Mesothelial cell of epicardium (in vitro differentiated cells): Measurements from ENCODE around the gene GPR180. TPM values are rescaled to one million over a fixed set of nuclear protein-coding genes. Genes with fewer than 3 reads are reported as not detected.

Experiments used
- DNase-seq, 2 experiments: peaks; one replicate each; pipeline ENCODE4 v3.0.0; 2021; ENCODE audit warnings: low spot score in 2 of 2; ENCODE audit not compliant: unreplicated experiment in 2 of 2
- H3K27ac Mint-ChIP-seq: 2 replicates; pipeline ENCODE4 v1.8.0; 2021; ENCODE audit warnings: mixed read lengths
- H3K27me3 Mint-ChIP-seq: 2 replicates; pipeline ENCODE4 v1.8.0; 2021; ENCODE audit warnings: low read depth, mixed read lengths
- H3K36me3 Mint-ChIP-seq: 2 replicates; pipeline ENCODE4 v1.8.0; 2021; ENCODE audit warnings: mixed read lengths
- H3K4me1 Mint-ChIP-seq: 2 replicates; pipeline ENCODE4 v1.8.0; 2021; ENCODE audit warnings: mixed read lengths
- H3K4me3 Mint-ChIP-seq: 2 replicates; pipeline ENCODE4 v1.8.0; 2021; ENCODE audit warnings: mild to moderate bottlenecking, moderate library complexity, mixed read lengths
- H3K9me3 Mint-ChIP-seq: 2 replicates; pipeline ENCODE4 v1.8.0; 2021; ENCODE audit warnings: mixed read lengths
- total RNA-seq: library from RNA; stranded (reverse); gene quantifications from 3 replicates; pipeline ENCODE4 v1.2.1, GENCODE V29; 2021
- TF ChIP-seq, protein P1 (sequence below): fragments of 200-600 bp; sonication (generic); IDR thresholded peaks from one replicate; pipeline ENCODE4 v1.5.0; 2021; ENCODE audit warnings: antibody characterized with exemption; ENCODE audit not compliant: unreplicated experiment

The GPR180 gene
- total RNA-seq, 1 donor from 2014 or later: 6.5 TPM

DNA sequence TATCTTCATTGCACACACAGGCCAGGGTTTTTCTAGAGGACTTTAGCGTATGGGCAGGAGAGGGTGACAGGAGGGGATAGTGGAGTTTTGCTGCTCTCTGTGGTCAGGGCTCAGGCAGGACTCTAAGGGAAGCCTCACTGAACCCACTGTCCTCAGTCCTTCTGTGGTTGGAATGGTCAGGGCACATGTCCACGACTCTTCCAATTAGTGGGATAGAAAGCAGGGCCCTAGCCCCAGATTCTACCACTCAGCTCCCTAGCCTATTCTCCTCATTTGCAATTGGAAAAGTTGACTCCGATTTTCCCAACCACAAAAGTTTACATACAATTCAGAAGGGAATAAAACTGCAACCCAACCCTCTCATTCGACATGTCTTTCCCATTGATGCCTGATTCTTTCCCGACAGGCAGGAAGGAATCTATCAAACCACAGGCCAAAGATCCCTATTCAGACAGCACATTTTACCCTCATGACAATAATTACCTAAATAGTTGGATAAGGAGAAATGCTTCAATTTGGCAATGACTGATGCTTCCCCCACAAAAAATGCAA, 43.9 kb upstream of the GPR180 start:
- H3K27ac Mint-ChIP-seq: no peak overlapping the region
- H3K4me1 Mint-ChIP-seq: peaks cover 6% of the 10 kb centered on the region
- no peaks in the 10 kb centered on the region for H3K9me3 Mint-ChIP-seq
- DNase-seq: no peak
- no peak overlapping the region for H3K4me3 Mint-ChIP-seq
- peaks cover 3% of the 10 kb centered on the region for H3K36me3 Mint-ChIP-seq
- H3K27me3 Mint-ChIP-seq: no peaks in the 10 kb centered on the region
- TF ChIP-seq, protein P1, sequence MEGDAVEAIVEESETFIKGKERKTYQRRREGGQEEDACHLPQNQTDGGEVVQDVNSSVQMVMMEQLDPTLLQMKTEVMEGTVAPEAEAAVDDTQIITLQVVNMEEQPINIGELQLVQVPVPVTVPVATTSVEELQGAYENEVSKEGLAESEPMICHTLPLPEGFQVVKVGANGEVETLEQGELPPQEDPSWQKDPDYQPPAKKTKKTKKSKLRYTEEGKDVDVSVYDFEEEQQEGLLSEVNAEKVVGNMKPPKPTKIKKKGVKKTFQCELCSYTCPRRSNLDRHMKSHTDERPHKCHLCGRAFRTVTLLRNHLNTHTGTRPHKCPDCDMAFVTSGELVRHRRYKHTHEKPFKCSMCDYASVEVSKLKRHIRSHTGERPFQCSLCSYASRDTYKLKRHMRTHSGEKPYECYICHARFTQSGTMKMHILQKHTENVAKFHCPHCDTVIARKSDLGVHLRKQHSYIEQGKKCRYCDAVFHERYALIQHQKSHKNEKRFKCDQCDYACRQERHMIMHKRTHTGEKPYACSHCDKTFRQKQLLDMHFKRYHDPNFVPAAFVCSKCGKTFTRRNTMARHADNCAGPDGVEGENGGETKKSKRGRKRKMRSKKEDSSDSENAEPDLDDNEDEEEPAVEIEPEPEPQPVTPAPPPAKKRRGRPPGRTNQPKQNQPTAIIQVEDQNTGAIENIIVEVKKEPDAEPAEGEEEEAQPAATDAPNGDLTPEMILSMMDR: no peak

DNA sequence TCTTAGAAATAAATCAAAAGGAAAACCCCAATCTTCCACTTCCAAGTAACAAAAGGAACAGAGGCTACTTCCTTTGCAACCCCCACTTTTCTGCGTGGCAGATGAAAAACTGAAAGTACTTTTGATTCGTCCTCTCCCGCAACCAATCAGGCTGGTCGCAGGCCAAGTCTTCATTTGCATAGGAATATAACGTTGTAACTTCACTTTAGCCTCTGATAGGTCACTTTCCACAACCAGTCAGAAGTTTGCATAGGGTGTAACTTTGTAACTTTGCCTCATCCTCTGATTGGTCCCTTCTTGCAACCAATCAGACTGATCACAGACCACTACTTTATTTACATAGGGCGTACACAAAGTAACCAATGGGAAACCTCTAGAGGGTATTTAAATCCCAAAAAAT, 42.9 kb upstream of the GPR180 start:
- Mint-ChIP-seq H3K36me3 (peaks cover 7% of the 10 kb centered on the region), H3K9me3 (no peaks in the 10 kb centered on the region), H3K27ac (no peak overlapping the region), H3K27me3 (no peaks in the 10 kb centered on the region), H3K4me1 (peaks cover 6% of the 10 kb centered on the region), H3K4me3 (no peak overlapping the region)
- DNase-seq: no peak
- TF ChIP-seq, protein P1: no peak

DNA sequence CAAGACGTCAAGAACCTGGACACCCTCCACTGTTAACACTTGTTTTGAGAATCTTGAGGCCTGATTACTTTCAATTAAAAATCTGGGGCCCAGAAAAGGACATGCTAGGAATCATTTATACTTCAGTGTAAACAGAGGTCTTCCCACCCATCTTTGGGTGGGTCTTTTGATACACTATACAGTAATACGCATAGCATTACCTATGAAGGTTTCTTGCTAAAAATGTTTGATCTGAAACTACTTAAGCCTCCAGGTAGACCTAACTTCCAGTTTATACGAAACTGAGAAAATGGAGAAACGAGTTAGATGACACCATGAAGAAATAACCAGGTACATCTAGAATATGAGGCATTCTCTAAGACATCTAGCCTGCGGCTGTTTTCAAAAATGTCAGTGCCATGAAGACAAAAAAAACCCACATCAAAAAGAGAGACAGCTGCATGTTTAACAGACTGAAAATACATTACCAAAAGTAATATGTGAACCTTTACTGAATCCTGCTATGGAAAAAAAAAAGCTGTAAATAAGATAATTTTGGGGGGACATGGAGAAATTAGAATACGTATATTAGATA, 42.3 kb upstream of the GPR180 start:
- Mint-ChIP-seq H3K4me3 (no peak overlapping the region), H3K4me1 (peaks cover 6% of the 10 kb centered on the region), H3K36me3 (peaks cover 7% of the 10 kb centered on the region), H3K27me3 (no peaks in the 10 kb centered on the region), H3K27ac (no peak overlapping the region), H3K9me3 (no peaks in the 10 kb centered on the region)
- no peak for DNase-seq
- TF ChIP-seq, protein P1: no peak

DNA sequence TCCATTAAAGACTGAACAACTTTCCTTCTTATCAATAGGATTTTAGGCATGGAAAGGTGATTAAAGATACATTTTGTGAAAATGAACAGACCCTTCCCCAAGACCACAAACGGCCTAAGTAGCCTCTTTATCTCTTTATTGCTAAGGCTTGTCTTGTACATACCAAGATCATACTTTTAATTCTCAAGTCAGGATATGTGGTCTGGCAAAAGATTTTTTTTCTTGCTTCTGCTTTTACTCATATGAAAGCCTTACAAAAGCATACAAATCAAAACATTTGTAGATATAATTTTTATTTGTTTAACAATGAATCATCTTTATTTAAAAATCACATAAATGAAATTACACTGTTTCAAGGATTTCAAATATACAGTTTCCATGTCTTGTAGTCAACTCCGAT, 41.5 kb upstream of the GPR180 start:
- H3K27me3 Mint-ChIP-seq: no peaks in the 10 kb centered on the region

DNA sequence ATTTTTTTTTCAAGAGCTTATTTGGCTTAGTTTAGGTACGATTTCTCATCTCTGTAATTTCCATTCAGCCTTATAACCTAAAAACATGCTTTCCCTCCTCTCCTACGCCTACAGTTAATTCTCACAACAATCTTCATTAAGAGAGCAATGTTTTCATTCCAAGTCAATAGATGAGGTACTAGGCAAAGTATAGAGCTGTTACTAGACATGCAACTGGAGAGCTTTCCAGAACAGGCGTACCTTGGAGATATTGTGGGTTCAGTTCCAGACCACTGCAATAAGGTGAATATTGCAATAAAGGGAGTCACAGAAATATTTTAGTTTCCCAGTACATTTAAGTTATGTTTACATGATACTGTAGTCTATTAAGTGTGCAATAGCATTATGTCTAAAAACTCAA, 40.5 kb upstream of the GPR180 start:
- H3K4me3 Mint-ChIP-seq: no peak overlapping the region
- no peaks in the 10 kb centered on the region for H3K9me3 Mint-ChIP-seq
- no peaks in the 10 kb centered on the region for H3K27me3 Mint-ChIP-seq
- TF ChIP-seq, protein P1: no peak
- no peak for DNase-seq
- no peak overlapping the region for H3K27ac Mint-ChIP-seq
- peaks cover 7% of the 10 kb centered on the region for H3K36me3 Mint-ChIP-seq
- H3K4me1 Mint-ChIP-seq: peaks cover 4% of the 10 kb centered on the region

More for the DNA sequence above, 41.5 kb upstream of the GPR180 start:
- TF ChIP-seq, protein P1: no peak
- peaks cover 7% of the 10 kb centered on the region for H3K36me3 Mint-ChIP-seq
- no peak overlapping the region for H3K27ac Mint-ChIP-seq
- DNase-seq: no peak
- no peaks in the 10 kb centered on the region for H3K9me3 Mint-ChIP-seq
- peaks cover 6% of the 10 kb centered on the region for H3K4me1 Mint-ChIP-seq
- H3K4me3 Mint-ChIP-seq: no peak overlapping the region

DNA sequence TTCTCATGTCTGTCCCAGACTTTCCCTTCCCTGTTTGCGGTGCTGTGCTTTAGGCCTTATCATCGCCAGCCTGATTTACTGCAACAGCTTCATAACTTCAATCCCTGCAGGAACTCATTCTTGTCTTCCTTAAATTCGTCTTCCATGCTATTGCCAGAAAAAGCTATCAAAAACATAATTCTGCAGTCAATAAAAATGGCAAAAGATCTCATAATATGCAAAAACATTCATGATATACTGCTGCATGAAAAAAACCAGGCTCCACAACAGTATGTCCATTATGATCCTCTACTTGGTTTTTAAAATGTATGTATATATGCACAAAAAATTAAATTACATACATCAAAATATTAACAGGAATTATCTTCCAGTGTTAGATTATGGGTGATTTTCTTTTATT, 34.1 kb upstream of the GPR180 start:
- no peak overlapping the region for H3K4me3 Mint-ChIP-seq
- H3K27ac Mint-ChIP-seq: no peak overlapping the region
- H3K9me3 Mint-ChIP-seq: no peaks in the 10 kb centered on the region
- DNase-seq: no peak
- no peaks in the 10 kb centered on the region for H3K4me1 Mint-ChIP-seq
- no peaks in the 10 kb centered on the region for H3K27me3 Mint-ChIP-seq
- peaks cover 29% of the 10 kb centered on the region for H3K36me3 Mint-ChIP-seq
- TF ChIP-seq, protein P1: no peak
